ENCODE measurements around the gene SWAP70. TPM values are rescaled to one million over a fixed set of nuclear protein-coding genes. Genes with fewer than 3 reads are reported as not detected.

The SWAP70 gene
- total and polyA plus RNA-seq, 9 of the 15 experiments (the other 6 are each of a cell fraction or from before 2014, with no cell fraction given) = 1.7 to 4.9 (median 3.9) TPM

DNA sequence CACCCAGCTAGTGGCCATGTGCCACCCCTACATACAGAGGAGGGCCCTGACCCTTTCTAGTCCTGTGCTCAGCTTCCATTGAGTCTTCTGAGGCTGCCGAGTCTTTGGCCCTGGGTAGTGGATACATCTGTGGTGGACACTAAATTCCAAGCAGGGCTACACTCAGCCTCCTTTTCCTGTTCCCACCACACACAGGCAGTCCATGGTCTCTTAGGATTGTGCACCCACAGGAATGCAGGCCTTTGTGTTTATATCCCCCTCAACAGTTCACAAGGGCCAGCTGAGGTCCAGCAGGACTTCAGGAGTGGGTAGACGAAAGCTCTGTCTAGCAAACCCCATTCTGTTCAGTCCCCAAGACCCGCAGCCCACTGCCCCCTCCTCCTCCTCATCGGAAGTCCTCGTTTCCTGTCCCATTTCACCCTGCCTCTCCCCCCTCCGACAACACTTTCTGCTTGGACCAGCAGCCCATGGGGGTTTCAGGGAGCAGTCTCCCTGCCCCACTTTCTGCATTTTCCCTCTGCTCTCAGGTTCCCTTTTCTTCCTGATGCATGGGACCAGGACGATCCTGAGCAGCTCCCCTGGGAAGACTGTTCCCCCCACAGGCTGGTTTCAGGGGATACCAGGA lies 91.8 kb downstream of the SWAP70 start (continued):
- TF ChIP-seq ZNF146 (CRISPR knock-in tag; IDR thresholded peaks at IDR 0.05; ENCODE audit: unreplicated experiment) (no peak), XRCC5 (IDR thresholded peaks at IDR 0.05; ENCODE audit: low read depth, low read length) (no peak), MECOM (CRISPR knock-in tag; IDR thresholded peaks at IDR 0.05) (no peak), ZNF3 (CRISPR knock-in tag; IDR thresholded peaks at IDR 0.05) (no peak), HNRNPH1 (optimal IDR thresholded peaks at IDR 0.05; ENCODE audit: low read depth, low read length) (no peak), KLF6 (CRISPR knock-in tag; IDR thresholded peaks at IDR 0.05; ENCODE audit: borderline replicate concordance) (no peak), ZNF24 (IDR thresholded peaks at IDR 0.05) (no peak), NCOR1 (IDR thresholded peaks at IDR 0.05) (no peak)
- TF ChIP-seq, protein P1, sequence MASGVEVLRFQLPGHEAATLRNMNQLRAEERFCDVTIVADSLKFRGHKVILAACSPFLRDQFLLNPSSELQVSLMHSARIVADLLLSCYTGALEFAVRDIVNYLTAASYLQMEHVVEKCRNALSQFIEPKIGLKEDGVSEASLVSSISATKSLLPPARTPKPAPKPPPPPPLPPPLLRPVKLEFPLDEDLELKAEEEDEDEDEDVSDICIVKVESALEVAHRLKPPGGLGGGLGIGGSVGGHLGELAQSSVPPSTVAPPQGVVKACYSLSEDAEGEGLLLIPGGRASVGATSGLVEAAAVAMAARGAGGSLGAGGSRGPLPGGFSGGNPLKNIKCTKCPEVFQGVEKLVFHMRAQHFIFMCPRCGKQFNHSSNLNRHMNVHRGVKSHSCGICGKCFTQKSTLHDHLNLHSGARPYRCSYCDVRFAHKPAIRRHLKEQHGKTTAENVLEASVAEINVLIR (CRISPR knock-in tag; IDR thresholded peaks at IDR 0.05) = no peak

DNA sequence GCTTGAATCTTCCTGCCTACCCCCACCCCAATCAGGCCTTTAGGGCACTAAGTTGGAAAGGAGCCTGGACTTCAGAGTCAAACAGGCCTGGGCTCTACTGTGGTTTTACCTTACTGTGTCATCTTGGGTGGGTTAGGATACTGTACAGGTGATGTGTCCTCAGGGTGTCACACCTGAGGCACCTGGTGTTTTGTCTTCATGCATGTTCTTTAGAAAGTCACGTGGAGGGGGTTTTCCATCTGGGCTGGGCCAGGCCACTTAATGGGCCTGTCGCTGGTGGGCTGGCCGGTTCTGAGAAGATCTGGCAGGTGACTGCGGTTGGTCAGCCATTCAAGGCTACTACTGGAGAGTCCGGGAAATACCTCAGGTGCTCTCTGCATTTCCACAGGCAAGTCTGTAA lies 92.6 kb downstream of the SWAP70 start:
- DNase-seq (ENCODE audit: extremely low read depth in 1 of 4, low spot score in 3 of 4) (no peak), ATAC-seq (no peak), FAIRE-seq (no peak)
- Histone ChIP-seq H4K20me1 (replicated peaks; ENCODE audit: control insufficient read depth, insufficient read depth, low read length) (no peaks in the 10 kb centered on the region; the same call in 1 of the 2 replicates), H2AFZ (ENCODE audit: low read depth, low read length) (no peak overlapping the region), H3K9ac (ENCODE audit: insufficient read depth in 1 of 2, low read depth in 2 of 2, low read length in 2 of 2) (no peak overlapping the region), H3K4me1 (replicated peaks in 1 of 2; ENCODE audit: control insufficient read depth in 2 of 2, insufficient read depth in 2 of 2, low read length in 2 of 2) (peaks cover 22 to 24% of the 10 kb centered on the region in 2 experiments), H3K4me2 (ENCODE audit: insufficient read depth, low read length) (no peak overlapping the region), H3K79me2 (ENCODE audit: control insufficient read depth, insufficient read depth, low read length) (no peaks in the 10 kb centered on the region), H3K27me3 (ENCODE audit: control insufficient read depth in 2 of 2, insufficient read depth in 2 of 2, low read length in 2 of 2) (no peaks in the 10 kb centered on the region; a peak in 1 of 5 replicates), H3K36me3 (ENCODE audit: control insufficient read depth, insufficient read depth, low read length) (no peaks in the 10 kb centered on the region), H3K9me3 (replicated peaks; ENCODE audit: control insufficient read depth, insufficient read depth, low read depth, low read length) (no peaks in the 10 kb centered on the region), H3K4me3 (no peak overlapping the region), H3K9me1 (ENCODE audit: control insufficient read depth, insufficient read depth, low read length) (peaks cover 7% of the 10 kb centered on the region), H3K27ac (ENCODE audit: extremely low read depth, low read depth, low read length) (no peak overlapping the region)
- POLR2A ChIA-PET = interaction anchor here (0.6 kb wide), 3 partner anchors 37 to 173 kb away, joined by 3 read pairs; no protein-coding TSS in a partner anchor
- intact Hi-C loops (cut with micrococcal nuclease) = loop anchor here (5.0 to 10.0 kb wide), 3 partner anchors 448 to 611 kb away; partner anchors contain the start of gene ADM
- in situ Hi-C loops (cut with MboI) = no loop called here
- CTCF ChIA-PET (ENCODE audit: low intra/inter-chr PET ratio) = interaction anchor here (3.1 kb wide), 1 partner anchor 216 kb away, joined by 33 read pairs; no protein-coding TSS in a partner anchor
- no TSS peak for BruUV-seq (replicated peaks)
- 79% methylated on average over 5 of the region's 5 CpGs for WGBS (ENCODE audit: insufficient coverage, low coverage, missing lambda C conversion rate)
- TF ChIP-seq, protein P2, sequence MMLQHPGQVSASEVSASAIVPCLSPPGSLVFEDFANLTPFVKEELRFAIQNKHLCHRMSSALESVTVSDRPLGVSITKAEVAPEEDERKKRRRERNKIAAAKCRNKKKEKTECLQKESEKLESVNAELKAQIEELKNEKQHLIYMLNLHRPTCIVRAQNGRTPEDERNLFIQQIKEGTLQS (IDR thresholded peaks at IDR 0.05) = no peak
- TF ChIP-seq, protein P2 (CRISPR knock-in tag; conservative IDR thresholded peaks at IDR 0.05) = no peak
- TF ChIP-seq EWSR1 (IDR thresholded peaks at IDR 0.05; ENCODE audit: borderline replicate concordance, low read depth, partially characterized antibody) = no peak
- TF ChIP-seq, protein P3, sequence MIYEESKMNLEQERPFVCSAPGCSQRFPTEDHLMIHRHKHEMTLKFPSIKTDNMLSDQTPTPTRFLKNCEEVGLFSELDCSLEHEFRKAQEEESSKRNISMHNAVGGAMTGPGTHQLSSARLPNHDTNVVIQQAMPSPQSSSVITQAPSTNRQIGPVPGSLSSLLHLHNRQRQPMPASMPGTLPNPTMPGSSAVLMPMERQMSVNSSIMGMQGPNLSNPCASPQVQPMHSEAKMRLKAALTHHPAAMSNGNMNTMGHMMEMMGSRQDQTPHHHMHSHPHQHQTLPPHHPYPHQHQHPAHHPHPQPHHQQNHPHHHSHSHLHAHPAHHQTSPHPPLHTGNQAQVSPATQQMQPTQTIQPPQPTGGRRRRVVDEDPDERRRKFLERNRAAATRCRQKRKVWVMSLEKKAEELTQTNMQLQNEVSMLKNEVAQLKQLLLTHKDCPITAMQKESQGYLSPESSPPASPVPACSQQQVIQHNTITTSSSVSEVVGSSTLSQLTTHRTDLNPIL (CRISPR knock-in tag; IDR thresholded peaks at IDR 0.05) = no peak
- no peak for TF ChIP-seq CHD2 (IDR thresholded peaks at IDR 0.05; ENCODE audit: low read depth, low read length)
- TF ChIP-seq HNRNPK (IDR thresholded peaks at IDR 0.05; ENCODE audit: low read depth, low read length, poor library complexity, severe bottlenecking) = no peak
- no peak for TF ChIP-seq SMAD2 (IDR thresholded peaks at IDR 0.05; ENCODE audit: low read depth, low read length)
- no peak for TF ChIP-seq ETV1 (tag; conservative IDR thresholded peaks at IDR 0.05; ENCODE audit: low read depth)
- no peak for TF ChIP-seq HNRNPH1 (optimal IDR thresholded peaks at IDR 0.05; ENCODE audit: low read depth, low read length)
- no peak for TF ChIP-seq ELF2 (CRISPR knock-in tag; IDR thresholded peaks at IDR 0.05)
- TF ChIP-seq CBX5 (IDR thresholded peaks at IDR 0.05; ENCODE audit: borderline replicate concordance, low read depth) = no peak
- TF ChIP-seq POLR2H (tag; IDR thresholded peaks at IDR 0.05; ENCODE audit: low read depth) = no peak

Data from K562 (cell line).